Parathyroid adenoma (tissue), 2 donors: ENCODE results near the gene SCCPDH.

ENCODE experiments used
- H2AFZ ChIP-seq: fragments of 300-600 bp; sonication (generic); one replicate; pipeline ENCODE4 v1.7.0; 2017; ENCODE audit warnings: antibody characterized with exemption, mild to moderate bottlenecking
- H3K27ac ChIP-seq: fragments of 300-600 bp; sonication (generic); one replicate; pipeline ENCODE4 v1.7.0; 2017
- H3K27me3 ChIP-seq: fragments of 300-600 bp; sonication (generic); one replicate; pipeline ENCODE4 v1.7.0; 2017; ENCODE audit warnings: low read length; ENCODE audit not compliant: control insufficient read depth, insufficient read depth
- H3K36me3 ChIP-seq: fragments of 300-600 bp; sonication (generic); one replicate; pipeline ENCODE4 v1.7.0; 2017; ENCODE audit warnings: low read length; ENCODE audit not compliant: control insufficient read depth, insufficient read depth
- H3K4me1 ChIP-seq: fragments of 300-600 bp; sonication (generic); one replicate; pipeline ENCODE4 v1.7.0; 2017; ENCODE audit warnings: control low read depth
- H3K4me2 ChIP-seq: fragments of 300-600 bp; sonication (generic); one replicate; pipeline ENCODE4 v1.7.0; 2017; ENCODE audit warnings: low read length
- H3K4me3 ChIP-seq: fragments of 300-600 bp; sonication (generic); one replicate; pipeline ENCODE4 v1.7.0; 2017; ENCODE audit warnings: low read depth, low read length
- H3K79me2 ChIP-seq: fragments of 300-600 bp; sonication (generic); one replicate; pipeline ENCODE4 v1.7.0; 2017; ENCODE audit warnings: control low read depth
- H3K9ac ChIP-seq: fragments of 300-600 bp; sonication (generic); one replicate; pipeline ENCODE4 v1.7.0; 2017; ENCODE audit warnings: mild to moderate bottlenecking
- H3K9me3 ChIP-seq: fragments of 300-600 bp; sonication (generic); one replicate; pipeline ENCODE4 v1.7.0; 2017; ENCODE audit warnings: low read length; ENCODE audit not compliant: control insufficient read depth
- TF ChIP-seq, protein P1 (sequence below): fragments of 300-600 bp; sonication (generic); IDR thresholded peaks from one replicate; pipeline ENCODE4 v1.7.0; 2017; ENCODE audit warnings: antibody characterized with exemption, mild to moderate bottlenecking
- donor health status: primary hyperparathyroidism.

SCCPDH gene

GRCh38 chr1:246790833-246791232, 66.6 kb downstream of the SCCPDH start:
- TF ChIP-seq, protein P1, sequence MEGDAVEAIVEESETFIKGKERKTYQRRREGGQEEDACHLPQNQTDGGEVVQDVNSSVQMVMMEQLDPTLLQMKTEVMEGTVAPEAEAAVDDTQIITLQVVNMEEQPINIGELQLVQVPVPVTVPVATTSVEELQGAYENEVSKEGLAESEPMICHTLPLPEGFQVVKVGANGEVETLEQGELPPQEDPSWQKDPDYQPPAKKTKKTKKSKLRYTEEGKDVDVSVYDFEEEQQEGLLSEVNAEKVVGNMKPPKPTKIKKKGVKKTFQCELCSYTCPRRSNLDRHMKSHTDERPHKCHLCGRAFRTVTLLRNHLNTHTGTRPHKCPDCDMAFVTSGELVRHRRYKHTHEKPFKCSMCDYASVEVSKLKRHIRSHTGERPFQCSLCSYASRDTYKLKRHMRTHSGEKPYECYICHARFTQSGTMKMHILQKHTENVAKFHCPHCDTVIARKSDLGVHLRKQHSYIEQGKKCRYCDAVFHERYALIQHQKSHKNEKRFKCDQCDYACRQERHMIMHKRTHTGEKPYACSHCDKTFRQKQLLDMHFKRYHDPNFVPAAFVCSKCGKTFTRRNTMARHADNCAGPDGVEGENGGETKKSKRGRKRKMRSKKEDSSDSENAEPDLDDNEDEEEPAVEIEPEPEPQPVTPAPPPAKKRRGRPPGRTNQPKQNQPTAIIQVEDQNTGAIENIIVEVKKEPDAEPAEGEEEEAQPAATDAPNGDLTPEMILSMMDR: no peak
- H3K27me3 ChIP-seq: no peaks in the 10 kb centered on the region
- no peak overlapping the region for H3K9ac ChIP-seq
- no peaks in the 10 kb centered on the region for H3K4me1 ChIP-seq
- H3K9me3 ChIP-seq: no peaks in the 10 kb centered on the region
- no peaks in the 10 kb centered on the region for H3K36me3 ChIP-seq
- H3K4me2 ChIP-seq: no peak overlapping the region
- no peak overlapping the region for H2AFZ ChIP-seq
- H3K79me2 ChIP-seq: no peaks in the 10 kb centered on the region
- H3K27ac ChIP-seq: no peak overlapping the region
- H3K4me3 ChIP-seq: no peak overlapping the region

GRCh38 chr1:246791303-246791918, 67.2 kb downstream of the SCCPDH start:
- Histone ChIP-seq H3K27ac (no peak overlapping the region), H3K4me3 (no peak overlapping the region), H3K9ac (no peak overlapping the region), H3K4me1 (no peaks in the 10 kb centered on the region), H3K4me2 (no peak overlapping the region), H2AFZ (no peak overlapping the region), H3K27me3 (no peaks in the 10 kb centered on the region), H3K36me3 (no peaks in the 10 kb centered on the region), H3K79me2 (no peaks in the 10 kb centered on the region), H3K9me3 (no peaks in the 10 kb centered on the region)
- TF ChIP-seq, protein P1: no peak

GRCh38 chr1:246792603-246793002, 68.4 kb downstream of the SCCPDH start:
- Histone ChIP-seq H3K4me2 (no peak overlapping the region), H3K36me3 (no peaks in the 10 kb centered on the region), H3K9ac (no peak overlapping the region), H3K27me3 (no peaks in the 10 kb centered on the region), H3K79me2 (no peaks in the 10 kb centered on the region), H3K4me3 (no peak overlapping the region), H2AFZ (no peak overlapping the region), H3K4me1 (no peaks in the 10 kb centered on the region), H3K9me3 (no peaks in the 10 kb centered on the region), H3K27ac (no peak overlapping the region)
- TF ChIP-seq, protein P1: no peak

DNA sequence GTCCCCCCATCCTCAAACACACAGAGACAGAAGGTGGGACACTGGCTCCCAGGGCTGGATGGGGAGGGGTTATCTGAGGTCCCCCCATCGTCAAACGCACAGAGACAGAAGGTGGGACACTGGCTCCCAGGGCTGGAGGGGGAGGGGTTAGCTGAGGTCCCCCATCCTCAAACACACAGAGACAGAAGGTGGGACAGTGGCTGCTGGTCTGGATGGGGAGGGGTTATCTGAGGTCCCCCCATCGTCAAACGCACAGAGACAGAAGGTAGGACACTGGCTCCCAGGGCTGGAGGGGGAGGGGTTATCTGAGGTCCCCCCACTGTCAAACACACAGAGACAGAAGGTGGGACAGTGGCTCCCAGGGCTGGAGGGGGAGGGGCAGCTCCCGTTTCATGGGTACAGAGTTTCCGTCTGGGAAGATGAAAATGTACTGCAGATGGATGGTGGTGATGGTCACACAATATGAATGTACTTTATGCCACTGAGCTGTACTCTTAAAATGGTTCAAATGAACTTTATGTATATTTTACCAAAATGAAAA, 69.2 kb downstream of the SCCPDH start:
- no peaks in the 10 kb centered on the region for H3K4me1 ChIP-seq
- no peak overlapping the region for H3K4me2 ChIP-seq
- no peak overlapping the region for H3K27ac ChIP-seq
- H3K27me3 ChIP-seq: no peaks in the 10 kb centered on the region
- no peaks in the 10 kb centered on the region for H3K79me2 ChIP-seq
- H2AFZ ChIP-seq: no peak overlapping the region
- TF ChIP-seq, protein P1: no peak
- H3K9ac ChIP-seq: no peak overlapping the region
- H3K9me3 ChIP-seq: no peaks in the 10 kb centered on the region
- no peaks in the 10 kb centered on the region for H3K36me3 ChIP-seq
- H3K4me3 ChIP-seq: no peak overlapping the region
